SU-DHL-6 (cell line): ENCODE results near the gene GPI.

ENCODE experiments used
- H2AFZ ChIP-seq: fragments of 200-600 bp; sonication (generic); 2 replicates; pipeline ENCODE4 v1.6.1; 2014; ENCODE audit warnings: low read depth, mild to moderate bottlenecking, moderate library complexity, mixed read lengths, antibody characterized with exemption, low read length; ENCODE audit not compliant: severe bottlenecking
- H3F3A ChIP-seq: fragments of 200-600 bp; shearing (Covaris generic); 2 replicates; pipeline ENCODE4 v1.6.0; 2016; ENCODE audit warnings: antibody characterized with exemption, mild to moderate bottlenecking; ENCODE audit not compliant: insufficient read depth
- H3K27ac ChIP-seq: fragments of 200-600 bp; sonication (generic); 2 replicates; pipeline ENCODE4 v1.5.1; 2016; ENCODE audit warnings: low read depth, mild to moderate bottlenecking, low read length, moderate library complexity, mixed read lengths
- H3K27me3 ChIP-seq: fragments of 200-600 bp; sonication (generic), shearing (Covaris generic); 2 replicates; pipeline ENCODE4 v1.6.0; 2014; ENCODE audit warnings: mild to moderate bottlenecking, low read length
- H3K36me3 ChIP-seq: fragments of 200-600 bp; sonication (generic); 2 replicates; pipeline ENCODE4 v1.6.1; 2014; ENCODE audit warnings: mild to moderate bottlenecking, low read length, mixed read lengths
- H3K4me2 ChIP-seq: fragments of 300-600, 200-600 bp; shearing (Covaris generic), sonication (generic); 2 replicates; pipeline ENCODE4 v1.6.0; 2014; ENCODE audit warnings: low read length, low read depth, mild to moderate bottlenecking; ENCODE audit not compliant: poor library complexity, severe bottlenecking
- H3K4me3 ChIP-seq: fragments of 200-600 bp; sonication (generic); 2 replicates; pipeline ENCODE4 v1.5.1; 2014; ENCODE audit warnings: antibody characterized with exemption, low read length, mild to moderate bottlenecking, mixed read lengths; ENCODE audit not compliant: insufficient read depth, poor library complexity, severe bottlenecking
- H3K79me2 ChIP-seq: fragments of 200-600 bp; sonication (generic); 2 replicates; pipeline ENCODE4 v1.6.1; 2014; ENCODE audit warnings: mild to moderate bottlenecking, low read length, moderate library complexity; ENCODE audit not compliant: insufficient read depth
- H3K9ac ChIP-seq: fragments of 200-600 bp; sonication (generic); 2 replicates; pipeline ENCODE4 v1.7.0; 2014; ENCODE audit warnings: mild to moderate bottlenecking, low read length
- H3K9me2 ChIP-seq: fragments of 200-600 bp; sonication (generic); replicated peaks from 2 replicates; pipeline ENCODE4 v1.6.1; 2014; ENCODE audit warnings: low read length; ENCODE audit not compliant: insufficient read depth
- H3K9me3 ChIP-seq: fragments of 200-600 bp; sonication (generic); 2 replicates; pipeline ENCODE4 v1.6.1; 2014; ENCODE audit warnings: low read length, mixed read lengths; ENCODE audit not compliant: insufficient read depth
- H4K20me1 ChIP-seq: fragments of 200-600 bp; sonication (generic); 2 replicates; pipeline ENCODE4 v1.6.1; 2014; ENCODE audit warnings: low read depth, mild to moderate bottlenecking, antibody characterized with exemption, low read length, moderate library complexity, mixed read lengths
- EZH2phosphoT487 ChIP-seq: fragments of 200-600 bp; sonication (generic), shearing (Covaris generic); conservative IDR thresholded peaks from 2 replicates; pipeline ENCODE4 v1.6.1; 2018; ENCODE audit warnings: mild to moderate bottlenecking, antibody characterized with exemption, low read length, moderate library complexity, mixed read lengths
- TF ChIP-seq, protein P1 (sequence below): fragments of 200-600 bp; sonication (generic); IDR thresholded peaks from one replicate; pipeline ENCODE4 v1.5.1; 2017; ENCODE audit warnings: antibody characterized with exemption, mild to moderate bottlenecking, low read length, moderate library complexity; ENCODE audit not compliant: insufficient read depth, poor library complexity, severe bottlenecking

GPI gene

DNA sequence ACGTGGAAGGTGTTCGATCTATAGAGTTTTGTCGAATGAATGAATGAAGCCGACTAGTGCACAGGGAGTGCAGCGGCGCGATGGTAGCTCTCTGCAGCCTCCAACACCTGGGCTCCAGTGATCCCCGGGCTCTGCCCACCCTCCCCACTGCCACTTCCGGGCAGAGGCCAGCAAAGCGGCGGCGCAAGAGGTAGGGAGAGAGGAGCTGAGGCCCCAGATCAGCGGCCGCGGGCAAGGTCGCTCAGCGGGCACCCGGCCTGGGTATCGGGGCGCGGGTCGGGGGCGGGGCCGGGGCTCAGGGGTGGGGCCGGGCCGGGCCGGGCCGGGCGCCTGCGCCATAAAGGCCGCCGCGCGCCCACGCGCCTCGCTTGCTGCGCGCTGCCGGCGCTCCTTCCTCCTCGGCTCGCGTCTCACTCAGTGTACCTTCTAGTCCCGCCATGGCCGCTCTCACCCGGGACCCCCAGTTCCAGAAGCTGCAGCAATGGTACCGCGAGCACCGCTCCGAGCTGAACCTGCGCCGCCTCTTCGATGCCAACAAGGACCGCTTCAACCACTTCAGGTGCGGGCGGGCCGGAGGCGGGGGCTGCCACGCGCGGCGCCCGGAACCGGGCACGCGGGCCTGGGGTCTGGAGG lies at the start of gene GPI:
GPI (plus strand) TSS at position 367 of the 633 bp plus-strand sequence; CDS start at position 438, 71 bp downstream.
- Histone ChIP-seq H3K4me3 (peak within 1 kb of the TSS; percentile 96), H3K4me2 (peak within 1 kb of the TSS; percentile 74), H2AFZ (peak within 1 kb of the TSS; percentile 93), H3K27ac (peak within 1 kb of the TSS; percentile 52), H3F3A (peaks cover 7% of the 10 kb centered on the region), H3K36me3 (peaks cover 2% of the 10 kb centered on the region; the same call in 1 of the 2 replicates), H4K20me1 (no peaks in the 10 kb centered on the region), H3K79me2 (peaks cover 28% of the 10 kb centered on the region), H3K9me2 (no peaks in the 10 kb centered on the region), H3K9ac (peak within 1 kb of the TSS; percentile 100), H3K27me3 (no peaks in the 10 kb centered on the region), H3K9me3 (no peaks in the 10 kb centered on the region)
- TF ChIP-seq, protein P1, sequence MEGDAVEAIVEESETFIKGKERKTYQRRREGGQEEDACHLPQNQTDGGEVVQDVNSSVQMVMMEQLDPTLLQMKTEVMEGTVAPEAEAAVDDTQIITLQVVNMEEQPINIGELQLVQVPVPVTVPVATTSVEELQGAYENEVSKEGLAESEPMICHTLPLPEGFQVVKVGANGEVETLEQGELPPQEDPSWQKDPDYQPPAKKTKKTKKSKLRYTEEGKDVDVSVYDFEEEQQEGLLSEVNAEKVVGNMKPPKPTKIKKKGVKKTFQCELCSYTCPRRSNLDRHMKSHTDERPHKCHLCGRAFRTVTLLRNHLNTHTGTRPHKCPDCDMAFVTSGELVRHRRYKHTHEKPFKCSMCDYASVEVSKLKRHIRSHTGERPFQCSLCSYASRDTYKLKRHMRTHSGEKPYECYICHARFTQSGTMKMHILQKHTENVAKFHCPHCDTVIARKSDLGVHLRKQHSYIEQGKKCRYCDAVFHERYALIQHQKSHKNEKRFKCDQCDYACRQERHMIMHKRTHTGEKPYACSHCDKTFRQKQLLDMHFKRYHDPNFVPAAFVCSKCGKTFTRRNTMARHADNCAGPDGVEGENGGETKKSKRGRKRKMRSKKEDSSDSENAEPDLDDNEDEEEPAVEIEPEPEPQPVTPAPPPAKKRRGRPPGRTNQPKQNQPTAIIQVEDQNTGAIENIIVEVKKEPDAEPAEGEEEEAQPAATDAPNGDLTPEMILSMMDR = no peak
- no peak for TF ChIP-seq EZH2phosphoT487

DNA sequence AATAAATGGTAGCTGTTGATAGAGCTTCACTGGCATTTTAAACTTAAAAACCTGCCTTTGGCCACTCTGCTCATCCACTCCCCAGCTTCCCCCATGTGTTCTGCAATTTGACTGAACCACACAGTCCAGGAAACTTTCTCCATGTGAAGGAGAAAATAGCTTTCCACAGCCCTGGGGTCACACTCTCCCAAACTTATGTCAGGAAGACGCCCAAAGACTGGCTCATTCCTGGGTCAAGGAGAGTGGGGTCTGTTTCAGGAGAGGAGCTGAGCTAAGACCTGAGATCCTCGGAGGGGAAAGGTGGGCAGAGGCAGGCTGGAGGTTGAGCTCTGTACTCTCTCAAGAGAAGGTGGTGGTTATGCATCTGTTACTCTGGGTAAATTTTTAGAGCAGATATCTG lies 48.7 kb upstream of the GPI start:
- Histone ChIP-seq H3K9me3 (no peaks in the 10 kb centered on the region), H2AFZ (no peak overlapping the region), H3K4me2 (no peak overlapping the region), H3K79me2 (no peaks in the 10 kb centered on the region), H3F3A (no peaks in the 10 kb centered on the region), H4K20me1 (no peaks in the 10 kb centered on the region), H3K4me3 (no peak overlapping the region), H3K27ac (no peak overlapping the region), H3K36me3 (no peaks in the 10 kb centered on the region), H3K9ac (no peak overlapping the region), H3K27me3 (no peaks in the 10 kb centered on the region), H3K9me2 (no peaks in the 10 kb centered on the region)
- TF ChIP-seq EZH2phosphoT487 = no peak
- TF ChIP-seq, protein P1 = no peak

DNA sequence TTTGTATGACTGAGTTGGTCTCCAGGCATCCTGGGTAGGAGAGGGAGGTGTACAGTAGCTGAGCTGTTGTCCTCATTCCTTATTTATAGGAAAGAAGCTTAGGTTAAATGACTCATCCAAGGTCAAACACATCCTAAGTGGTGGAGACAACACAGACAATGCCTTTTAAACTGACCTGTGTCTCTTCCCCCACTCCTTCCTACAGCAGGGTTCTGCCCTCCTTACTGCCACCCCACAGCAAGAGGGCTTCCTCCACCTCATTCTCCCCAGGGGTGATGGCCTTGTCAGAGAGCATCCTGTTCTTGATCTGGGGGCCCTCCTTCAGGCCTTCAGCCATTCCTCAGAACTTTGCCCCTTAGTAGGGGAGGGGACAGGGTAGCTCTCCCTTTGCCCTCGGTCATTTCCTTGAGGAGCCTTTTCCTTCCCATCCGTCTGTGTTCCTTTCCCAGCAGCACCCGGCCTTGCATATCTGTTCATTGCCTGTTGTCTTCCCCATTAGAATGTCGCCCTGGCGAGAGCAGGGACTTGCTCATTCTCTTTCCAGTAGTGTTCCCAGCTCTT lies 48.2 kb upstream of the GPI start:
- Histone ChIP-seq H3K9me3 (no peaks in the 10 kb centered on the region), H3K4me2 (no peak overlapping the region), H3K9me2 (no peaks in the 10 kb centered on the region), H2AFZ (no peak overlapping the region), H3K27ac (no peak overlapping the region), H3K4me3 (no peak overlapping the region), H3K36me3 (no peaks in the 10 kb centered on the region), H3K27me3 (no peaks in the 10 kb centered on the region), H3K9ac (no peak overlapping the region), H3F3A (no peaks in the 10 kb centered on the region), H4K20me1 (no peaks in the 10 kb centered on the region), H3K79me2 (no peaks in the 10 kb centered on the region)
- TF ChIP-seq, protein P1 = no peak
- no peak for TF ChIP-seq EZH2phosphoT487
